Sigmoid colon (tissue), 4 donors: ENCODE measurements around the gene EPHA2.

ENCODE experiments used
- CTCF ChIP-seq, 4 experiments: fragments of 450-650 bp in 3 of 4; fragments of 200-600 bp in 1 of 4; IDR thresholded peaks; one replicate each; pipeline ENCODE4 v1.5.1; 2016 to 2019; ENCODE audit warnings: antibody characterized with exemption in 4 of 4, mild to moderate bottlenecking in 3 of 4, moderate library complexity in 2 of 4
- EP300 ChIP-seq, 4 donors: sonication (generic); formaldehyde crosslinking; IDR thresholded peaks; one replicate each; pipeline ENCODE4 v1.6.1; 2017; ENCODE audit warnings: antibody characterized with exemption in 4 of 4
- POLR2A ChIP-seq, 2 donors: fragments of 450-650 bp; IDR thresholded peaks; one replicate each; pipeline ENCODE4 v1.6.1; 2016; ENCODE audit warnings: antibody characterized with exemption in 2 of 2, mild to moderate bottlenecking in 2 of 2, moderate library complexity in 2 of 2
- POLR2AphosphoS5 ChIP-seq, 4 donors: sonication (generic); formaldehyde crosslinking; IDR thresholded peaks; one replicate each; pipeline ENCODE4 v1.6.1; 2017; ENCODE audit warnings: antibody characterized with exemption in 4 of 4

DNA sequence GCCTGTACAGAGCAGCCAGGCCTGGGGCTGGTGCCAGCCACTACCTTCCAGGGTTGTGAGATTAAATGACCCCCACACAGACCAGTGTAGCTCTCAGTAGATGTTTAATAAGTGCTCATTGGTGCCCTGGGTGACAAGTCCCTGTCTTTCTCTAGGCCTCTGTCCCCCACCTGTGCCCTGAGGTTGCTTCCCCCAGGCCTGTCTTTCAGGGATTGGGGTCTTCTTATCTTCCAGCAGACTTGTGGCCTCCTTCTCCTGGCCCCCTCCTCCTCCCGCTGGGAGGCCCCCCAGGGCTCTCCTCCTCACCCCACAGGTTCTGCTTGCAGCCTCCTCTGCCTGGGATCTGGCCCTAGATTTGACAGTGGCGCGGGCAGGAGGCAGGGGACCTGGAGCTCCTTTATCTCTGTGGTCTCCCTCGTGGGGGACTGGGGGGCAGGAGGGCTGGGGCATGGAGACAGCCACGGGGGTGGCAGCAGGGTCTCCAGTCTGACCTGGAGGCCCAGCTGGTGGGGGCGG, 40.3 kb downstream of the EPHA2 start:
- no peak for TF ChIP-seq EP300 (IDR thresholded peaks at IDR 0.05)
- TF ChIP-seq CTCF (IDR thresholded peaks at IDR 0.05): no peak
- no peak for TF ChIP-seq POLR2A (IDR thresholded peaks at IDR 0.05)
- no peak for TF ChIP-seq POLR2AphosphoS5 (IDR thresholded peaks at IDR 0.05)
